Effector memory CD8-positive, alpha-beta T cell (primary cell): Measurements from ENCODE around the gene AVPR1B.
"Not testable (repeated sequence)": the region's sequence is repeated elsewhere in the genome, so short reads cannot be mapped to it uniquely, and the experiment has no call there.

Experiments
- ATAC-seq: fragments of 150-1000 bp; cut with Tn5 transposase; replicated peaks from 2 replicates; pipeline ENCODE4 v1.10.0; 2021; ENCODE audit warnings: mild to moderate bottlenecking, moderate library complexity
- DNase-seq, 3 experiments: peaks; one replicate each; pipeline ENCODE4 v3.0.0; 2021
- H3K27ac Mint-ChIP-seq, 2 donors: one replicate each; pipeline ENCODE4 v1.8.0; 2022; ENCODE audit warnings: mild to moderate bottlenecking in 2 of 2, mixed read lengths in 2 of 2, moderate library complexity in 2 of 2
- H3K27me3 Mint-ChIP-seq, 2 donors: one replicate each; pipeline ENCODE4 v1.8.0; 2022; ENCODE audit warnings: mixed read lengths in 2 of 2
- H3K36me3 Mint-ChIP-seq: one replicate; pipeline ENCODE4 v1.8.0; 2022; ENCODE audit warnings: mild to moderate bottlenecking, moderate library complexity, mixed read lengths; ENCODE audit not compliant: insufficient read depth
- H3K4me1 Mint-ChIP-seq, 2 donors: one replicate each; pipeline ENCODE4 v1.8.0; 2022; ENCODE audit warnings: low read depth in 2 of 2, mixed read lengths in 2 of 2
- H3K4me3 Mint-ChIP-seq, 2 donors: one replicate each; pipeline ENCODE4 v1.8.0; 2022; ENCODE audit warnings: mild to moderate bottlenecking in 2 of 2, mixed read lengths in 2 of 2, moderate library complexity in 2 of 2
- H3K9me3 Mint-ChIP-seq, 2 donors: one replicate each; pipeline ENCODE4 v1.8.0; 2022; ENCODE audit warnings: mixed read lengths in 2 of 2

Gene AVPR1B

DNA sequence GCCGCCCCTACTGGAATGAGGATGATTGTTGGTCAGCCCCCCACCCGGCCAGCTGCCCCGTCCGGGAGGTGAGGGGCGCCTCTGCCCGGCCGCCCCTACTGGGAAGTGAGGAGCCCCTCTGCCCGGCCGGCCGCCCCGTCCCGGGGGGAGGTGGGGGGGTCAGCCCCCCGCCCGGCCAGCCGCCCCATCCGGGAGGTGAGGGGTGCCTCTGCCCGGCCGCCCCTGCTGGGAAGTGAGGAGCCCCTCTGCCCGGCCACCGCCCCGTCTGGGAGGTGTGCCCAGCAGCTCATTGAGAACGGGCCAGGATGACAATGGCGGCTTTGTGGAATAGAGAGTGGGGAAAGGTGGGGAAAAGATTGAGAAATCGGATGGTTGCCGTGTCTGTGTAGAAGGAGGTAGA is 52.7 kb downstream of the AVPR1B start:
- H3K27ac Mint-ChIP-seq, DNase-seq, ATAC-seq, H3K4me3 Mint-ChIP-seq, H3K9me3 Mint-ChIP-seq, H3K4me1 Mint-ChIP-seq, H3K36me3 Mint-ChIP-seq: not testable (repeated sequence)
- H3K27me3 Mint-ChIP-seq = peaks cover 16 to 27% of the 10 kb centered on the region in 2 donors

DNA sequence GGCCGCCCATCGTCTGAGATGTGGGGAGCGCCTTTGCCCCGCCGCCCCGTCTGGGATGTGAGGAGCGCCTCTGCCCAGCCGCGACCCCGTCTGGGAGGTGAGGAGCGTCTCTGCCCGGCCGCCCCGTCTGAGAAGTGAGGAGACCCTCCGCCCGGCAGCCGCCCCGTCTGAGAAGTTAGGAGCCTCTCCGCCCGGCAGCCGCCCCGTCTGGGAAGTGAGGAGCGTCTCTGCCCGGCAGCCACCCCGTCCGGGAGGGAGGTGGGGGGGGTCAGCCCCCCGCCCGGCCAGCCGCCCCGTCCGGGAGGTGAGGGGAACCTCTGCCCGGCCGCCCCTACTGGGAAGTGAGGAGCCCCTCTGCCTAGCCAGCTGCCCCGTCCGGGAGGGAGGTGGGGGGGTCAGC is 53.2 kb downstream of the AVPR1B start:
- peaks cover 16 to 31% of the 10 kb centered on the region in 2 donors for H3K27me3 Mint-ChIP-seq
- not testable (repeated sequence) for H3K9me3 Mint-ChIP-seq, DNase-seq, ATAC-seq, H3K36me3 Mint-ChIP-seq, H3K27ac Mint-ChIP-seq, H3K4me3 Mint-ChIP-seq, H3K4me1 Mint-ChIP-seq

DNA sequence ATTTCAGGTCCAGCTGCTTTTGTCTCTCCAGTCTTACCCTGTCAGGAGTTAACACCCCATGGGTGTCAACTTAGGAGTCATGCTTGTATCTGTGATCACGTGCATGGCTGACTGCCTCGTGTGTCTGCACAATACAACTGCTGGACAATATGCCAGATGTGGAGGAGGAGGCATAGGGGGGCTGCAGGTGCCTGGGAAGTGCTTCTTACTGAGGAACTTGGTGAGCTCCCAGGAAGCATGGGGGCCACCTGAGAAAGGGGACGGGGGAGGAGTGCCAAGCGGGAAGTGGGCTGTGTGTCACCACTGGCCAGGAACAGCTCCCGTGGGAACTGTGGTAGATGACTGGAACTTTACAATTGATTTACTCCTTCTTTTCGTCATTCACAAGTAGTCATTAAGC is 54.7 kb downstream of the AVPR1B start:
- no peak for DNase-seq
- ATAC-seq = no peak
- Mint-ChIP-seq H3K4me3 (no peak overlapping the region), H3K4me1 (peaks cover 0 to 4% of the 10 kb centered on the region in 2 donors), H3K27me3 (peaks cover 12 to 25% of the 10 kb centered on the region in 2 donors), H3K27ac (peak overlapping the region in 1 of 2 donors; percentile 41), H3K36me3 (peaks cover 4% of the 10 kb centered on the region), H3K9me3 (no peaks in the 10 kb centered on the region)

DNA sequence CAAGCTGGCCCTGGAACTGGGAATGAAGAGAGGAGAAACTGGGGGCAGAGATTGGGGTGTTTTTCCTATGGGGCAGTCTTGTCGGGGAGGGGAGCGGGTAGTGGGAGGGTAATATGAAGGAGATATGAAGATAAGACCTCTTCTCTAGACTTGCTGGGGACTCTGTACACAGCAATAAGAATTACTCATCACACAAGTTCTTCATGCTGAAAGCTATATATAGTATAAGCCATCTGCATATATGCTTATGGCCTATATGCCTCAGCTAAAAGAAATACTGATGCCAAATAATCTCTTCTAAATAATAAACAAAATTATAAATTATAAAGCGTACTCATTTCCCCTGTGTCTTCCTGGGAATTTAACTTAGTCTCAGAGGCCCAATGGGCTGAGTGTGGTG is 56.3 kb downstream of the AVPR1B start:
- H3K4me3 Mint-ChIP-seq = no peak overlapping the region
- peaks cover 4% of the 10 kb centered on the region for H3K36me3 Mint-ChIP-seq
- H3K4me1 Mint-ChIP-seq = peaks cover 0 to 4% of the 10 kb centered on the region in 2 donors
- ATAC-seq = no peak
- H3K27me3 Mint-ChIP-seq = peaks cover 12 to 25% of the 10 kb centered on the region in 2 donors
- H3K9me3 Mint-ChIP-seq = no peaks in the 10 kb centered on the region
- no peak for DNase-seq
- H3K27ac Mint-ChIP-seq = no peak overlapping the region
